Measurements from ENCODE around the gene BDH1. TPM values are rescaled to one million over a fixed set of nuclear protein-coding genes. Genes with fewer than 3 reads are reported as not detected.

Gene BDH1
- polyA plus RNA-seq, 1 experiment: 6.5 TPM

DNA sequence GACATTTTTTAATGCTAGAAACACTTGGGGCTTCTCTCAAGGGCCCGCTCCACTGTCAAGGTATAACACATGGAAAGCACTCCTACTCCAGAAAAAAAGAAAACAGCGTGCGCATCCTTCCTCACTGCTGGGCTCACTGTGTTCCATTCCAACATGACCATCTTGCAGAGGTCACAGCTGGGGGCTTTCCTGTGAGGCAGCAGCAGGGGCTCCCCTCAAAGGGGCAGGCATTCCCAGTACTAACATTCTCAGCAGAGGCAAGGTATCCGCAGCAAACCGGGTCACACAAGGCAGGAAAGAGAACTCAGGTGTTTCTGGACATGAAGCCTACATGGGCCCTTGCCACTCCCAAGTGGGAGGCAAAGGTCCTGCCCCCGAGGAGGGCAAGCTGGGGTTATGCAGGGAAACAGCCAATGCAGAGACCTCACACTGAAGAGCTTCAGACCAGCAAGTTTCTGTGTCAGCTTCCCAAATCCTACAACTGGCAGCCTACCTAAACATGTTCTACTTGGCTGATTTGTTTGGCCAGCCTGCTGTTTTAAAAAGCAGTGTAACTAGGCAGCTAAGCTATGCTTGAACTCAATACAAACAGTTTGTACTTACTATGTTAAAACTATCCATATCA lies 6.4 kb downstream of the BDH1 start:
- H3K36me3 ChIP-seq (ENCODE audit: control insufficient read depth, insufficient read depth, low read length): no peaks in the 10 kb centered on the region
- H3K27me3 ChIP-seq (ENCODE audit: control insufficient read depth, insufficient read depth, low read length): no peaks in the 10 kb centered on the region
- CTCF ChIA-PET: interaction anchor here (0.8 kb wide), 1 partner anchor 24 kb away, joined by 3 read pairs; no protein-coding TSS in a partner anchor
- DNase-seq (ENCODE audit: low read depth): no peak
- H3K4me3 ChIP-seq (ENCODE audit: low read depth, low read length): no peak overlapping the region
- POLR2A ChIA-PET: no interaction called here
- TF ChIP-seq, protein P1, sequence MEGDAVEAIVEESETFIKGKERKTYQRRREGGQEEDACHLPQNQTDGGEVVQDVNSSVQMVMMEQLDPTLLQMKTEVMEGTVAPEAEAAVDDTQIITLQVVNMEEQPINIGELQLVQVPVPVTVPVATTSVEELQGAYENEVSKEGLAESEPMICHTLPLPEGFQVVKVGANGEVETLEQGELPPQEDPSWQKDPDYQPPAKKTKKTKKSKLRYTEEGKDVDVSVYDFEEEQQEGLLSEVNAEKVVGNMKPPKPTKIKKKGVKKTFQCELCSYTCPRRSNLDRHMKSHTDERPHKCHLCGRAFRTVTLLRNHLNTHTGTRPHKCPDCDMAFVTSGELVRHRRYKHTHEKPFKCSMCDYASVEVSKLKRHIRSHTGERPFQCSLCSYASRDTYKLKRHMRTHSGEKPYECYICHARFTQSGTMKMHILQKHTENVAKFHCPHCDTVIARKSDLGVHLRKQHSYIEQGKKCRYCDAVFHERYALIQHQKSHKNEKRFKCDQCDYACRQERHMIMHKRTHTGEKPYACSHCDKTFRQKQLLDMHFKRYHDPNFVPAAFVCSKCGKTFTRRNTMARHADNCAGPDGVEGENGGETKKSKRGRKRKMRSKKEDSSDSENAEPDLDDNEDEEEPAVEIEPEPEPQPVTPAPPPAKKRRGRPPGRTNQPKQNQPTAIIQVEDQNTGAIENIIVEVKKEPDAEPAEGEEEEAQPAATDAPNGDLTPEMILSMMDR (IDR thresholded peaks at IDR 0.05; ENCODE audit: insufficient read depth, low read depth, low read length): no peak

- H3K36me3 ChIP-seq (ENCODE audit: control insufficient read depth, insufficient read depth, low read length): no peaks in the 10 kb centered on the region
- H3K27me3 ChIP-seq (ENCODE audit: control insufficient read depth, insufficient read depth, low read length): no peaks in the 10 kb centered on the region
- POLR2A ChIA-PET: no interaction called here
- DNase-seq (ENCODE audit: low read depth): no peak
- TF ChIP-seq, protein P1 (IDR thresholded peaks at IDR 0.05; ENCODE audit: insufficient read depth, low read depth, low read length): no peak
- H3K4me3 ChIP-seq (ENCODE audit: low read depth, low read length): no peak overlapping the region
- CTCF ChIA-PET: interaction anchor here (1.0 kb wide), 2 partner anchors 11 to 25 kb away, joined by 3 read pairs; no protein-coding TSS in a partner anchor
Observed at GRCh38 chr3:197547306-197548011, 8.3 kb downstream of the BDH1 start.

- POLR2A ChIA-PET: no interaction called here
- TF ChIP-seq, protein P1 (IDR thresholded peaks at IDR 0.05; ENCODE audit: insufficient read depth, low read depth, low read length): no peak
- Histone ChIP-seq H3K27me3 (ENCODE audit: control insufficient read depth, insufficient read depth, low read length) (no peaks in the 10 kb centered on the region), H3K4me3 (ENCODE audit: low read depth, low read length) (no peak overlapping the region), H3K36me3 (ENCODE audit: control insufficient read depth, insufficient read depth, low read length) (no peaks in the 10 kb centered on the region)
- no peak for DNase-seq (ENCODE audit: low read depth)
- CTCF ChIA-PET: no interaction called here
Observed at GRCh38 chr3:197546307-197547085, 9.3 kb downstream of the BDH1 start.

- CTCF ChIA-PET: interaction anchor here (1.3 kb wide), 1 partner anchor 9 kb away, joined by 3 read pairs; no protein-coding TSS in a partner anchor
- no peak for DNase-seq (ENCODE audit: low read depth)
- no peaks in the 10 kb centered on the region for H3K27me3 ChIP-seq (ENCODE audit: control insufficient read depth, insufficient read depth, low read length)
- H3K4me3 ChIP-seq (ENCODE audit: low read depth, low read length): no peak overlapping the region
- H3K36me3 ChIP-seq (ENCODE audit: control insufficient read depth, insufficient read depth, low read length): no peaks in the 10 kb centered on the region
- POLR2A ChIA-PET: no interaction called here
- TF ChIP-seq, protein P1 (IDR thresholded peaks at IDR 0.05; ENCODE audit: insufficient read depth, low read depth, low read length): no peak
Observed at GRCh38 chr3:197545571-197545970, 10.2 kb downstream of the BDH1 start.

GRCh38 chr3:197545101-197545500 lies 10.7 kb downstream of the BDH1 start:
- H3K4me3 ChIP-seq (ENCODE audit: low read depth, low read length): no peak overlapping the region
- ChIA-PET CTCF (interaction anchor here (1.3 to 1.5 kb wide), 2 partner anchors 9 to 288 kb away, joined by 3 read pairs; no protein-coding TSS in a partner anchor), POLR2A (no interaction called here)
- H3K27me3 ChIP-seq (ENCODE audit: control insufficient read depth, insufficient read depth, low read length): no peaks in the 10 kb centered on the region
- no peaks in the 10 kb centered on the region for H3K36me3 ChIP-seq (ENCODE audit: control insufficient read depth, insufficient read depth, low read length)
- TF ChIP-seq, protein P1 (IDR thresholded peaks at IDR 0.05; ENCODE audit: insufficient read depth, low read depth, low read length): no peak
- no peak for DNase-seq (ENCODE audit: low read depth)
